ENCODE results near the gene SLBP.
A peak's percentile ranks its signal among the peaks of the same experiment; 100 is the strongest.
"Not testable (repeated sequence)": the region's sequence is repeated elsewhere in the genome, so short reads cannot be mapped to it uniquely, and the experiment has no call there.

The SLBP gene

GRCh38 chr4:1711055-1711570, 1.0 kb downstream of the SLBP start:
- DNase-seq (ENCODE audit: low spot score): no peak

GRCh38 chr4:1708581-1708980, 3.5 kb downstream of the SLBP start:
- no peak for DNase-seq (ENCODE audit: low spot score)

GRCh38 chr4:1706358-1706757, 5.8 kb downstream of the SLBP start:
- DNase-seq (ENCODE audit: low spot score): no peak

- DNase-seq (ENCODE audit: low spot score): no peak
Observed at GRCh38 chr4:1705732-1706131, 6.4 kb downstream of the SLBP start.

GRCh38 chr4:1703867-1704266, 8.3 kb downstream of the SLBP start:
- DNase-seq (ENCODE audit: low spot score): no peak

GRCh38 chr4:1701671-1702070, 10.4 kb downstream of the SLBP start:
- not testable (repeated sequence) for DNase-seq (ENCODE audit: low spot score)

GRCh38 chr4:1695913-1696312, 16.2 kb downstream of the SLBP start:
- no peak for DNase-seq (ENCODE audit: low spot score)

GRCh38 chr4:1693131-1693896, 18.8 kb downstream of the SLBP start:
- peak; percentile 77 for DNase-seq (ENCODE audit: low spot score)

- no peak for DNase-seq (ENCODE audit: low spot score)
Observed at GRCh38 chr4:1691737-1692373, 20.3 kb downstream of the SLBP start.

GRCh38 chr4:1690698-1691097, 21.4 kb downstream of the SLBP start:
- DNase-seq (ENCODE audit: low spot score): no peak

GRCh38 chr4:1686440-1687036, 25.6 kb downstream of the SLBP start:
- no peak for DNase-seq (ENCODE audit: low spot score)

- no peak for DNase-seq (ENCODE audit: low spot score)
Observed at GRCh38 chr4:1685235-1686150, 26.6 kb downstream of the SLBP start.

- DNase-seq (ENCODE audit: low spot score): no peak
Observed at GRCh38 chr4:1684506-1685234, 27.4 kb downstream of the SLBP start.

GRCh38 chr4:1683736-1684505, 28.2 kb downstream of the SLBP start, which contains the start of gene FAM53A:
TSS of gene FAM53A (minus strand) at chr4:1684313. CDS start at chr4:1668741, 15,572 bp downstream.
- DNase-seq (ENCODE audit: low spot score): peak; percentile 96

- no peak for DNase-seq (ENCODE audit: low spot score)
Observed at GRCh38 chr4:1683261-1683735, 28.8 kb downstream of the SLBP start.

GRCh38 chr4:1682860-1683259, 29.3 kb downstream of the SLBP start:
- no peak for DNase-seq (ENCODE audit: low spot score)

- no peak for DNase-seq (ENCODE audit: low spot score)
Observed at GRCh38 chr4:1678244-1678643, 33.9 kb downstream of the SLBP start.

GRCh38 chr4:1676605-1677525, 35.3 kb downstream of the SLBP start:
- DNase-seq (ENCODE audit: low spot score): no peak

GRCh38 chr4:1675802-1676137, 36.3 kb downstream of the SLBP start:
- no peak for DNase-seq (ENCODE audit: low spot score)
